Sigmoid colon (tissue), 4 donors: ENCODE measurements around the gene CPM.

ENCODE experiments used
- EP300 ChIP-seq, 4 donors: sonication (generic); formaldehyde crosslinking; IDR thresholded peaks; one replicate each; pipeline ENCODE4 v1.6.1; 2017; ENCODE audit warnings: antibody characterized with exemption in 4 of 4
- POLR2A ChIP-seq, 2 donors: fragments of 450-650 bp; IDR thresholded peaks; one replicate each; pipeline ENCODE4 v1.6.1; 2016; ENCODE audit warnings: antibody characterized with exemption in 2 of 2, mild to moderate bottlenecking in 2 of 2, moderate library complexity in 2 of 2
- POLR2AphosphoS5 ChIP-seq, 4 donors: sonication (generic); formaldehyde crosslinking; IDR thresholded peaks; one replicate each; pipeline ENCODE4 v1.6.1; 2017; ENCODE audit warnings: antibody characterized with exemption in 4 of 4
- TF ChIP-seq, protein P1 (sequence below), 4 experiments: fragments of 450-650 bp in 3 of 4; fragments of 200-600 bp in 1 of 4; IDR thresholded peaks; one replicate each; pipeline ENCODE4 v1.5.1; 2016 to 2019; ENCODE audit warnings: antibody characterized with exemption in 4 of 4, mild to moderate bottlenecking in 3 of 4, moderate library complexity in 2 of 4

DNA sequence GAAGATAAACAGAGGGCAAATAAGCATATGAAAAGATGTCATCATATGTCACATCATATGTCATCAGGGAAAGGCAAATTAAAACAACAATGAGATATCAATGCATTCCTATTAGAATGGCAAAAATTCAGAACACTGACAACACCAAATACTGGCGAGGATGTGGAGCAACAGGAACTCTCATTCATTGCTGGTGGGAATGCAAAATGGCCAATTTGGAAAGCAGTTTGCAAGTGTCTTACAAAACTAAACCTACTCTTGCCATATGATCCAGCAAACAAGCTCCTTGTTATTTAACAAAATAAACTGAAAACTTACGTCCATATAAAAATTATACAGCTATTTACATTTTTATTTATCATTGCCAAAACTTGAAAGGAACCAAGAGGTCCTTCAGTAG is 32.7 kb downstream of the CPM start:
- TF ChIP-seq POLR2A (IDR thresholded peaks at IDR 0.05), result no peak
- no peak for TF ChIP-seq EP300 (IDR thresholded peaks at IDR 0.05)
- TF ChIP-seq, protein P1, sequence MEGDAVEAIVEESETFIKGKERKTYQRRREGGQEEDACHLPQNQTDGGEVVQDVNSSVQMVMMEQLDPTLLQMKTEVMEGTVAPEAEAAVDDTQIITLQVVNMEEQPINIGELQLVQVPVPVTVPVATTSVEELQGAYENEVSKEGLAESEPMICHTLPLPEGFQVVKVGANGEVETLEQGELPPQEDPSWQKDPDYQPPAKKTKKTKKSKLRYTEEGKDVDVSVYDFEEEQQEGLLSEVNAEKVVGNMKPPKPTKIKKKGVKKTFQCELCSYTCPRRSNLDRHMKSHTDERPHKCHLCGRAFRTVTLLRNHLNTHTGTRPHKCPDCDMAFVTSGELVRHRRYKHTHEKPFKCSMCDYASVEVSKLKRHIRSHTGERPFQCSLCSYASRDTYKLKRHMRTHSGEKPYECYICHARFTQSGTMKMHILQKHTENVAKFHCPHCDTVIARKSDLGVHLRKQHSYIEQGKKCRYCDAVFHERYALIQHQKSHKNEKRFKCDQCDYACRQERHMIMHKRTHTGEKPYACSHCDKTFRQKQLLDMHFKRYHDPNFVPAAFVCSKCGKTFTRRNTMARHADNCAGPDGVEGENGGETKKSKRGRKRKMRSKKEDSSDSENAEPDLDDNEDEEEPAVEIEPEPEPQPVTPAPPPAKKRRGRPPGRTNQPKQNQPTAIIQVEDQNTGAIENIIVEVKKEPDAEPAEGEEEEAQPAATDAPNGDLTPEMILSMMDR (IDR thresholded peaks at IDR 0.05), result no peak
- no peak for TF ChIP-seq POLR2AphosphoS5 (IDR thresholded peaks at IDR 0.05)
